ENCODE data around the gene VGLL4. TPM values are rescaled to one million over a fixed set of nuclear protein-coding genes. Genes with fewer than 3 reads are reported as not detected.

The VGLL4 gene
- total RNA-seq, 1 experiment from 2014 or later, result 41.2 TPM

- Histone ChIP-seq H3K4me1 (ENCODE audit: insufficient read depth, low read length, poor library complexity, severe bottlenecking) (peaks cover 21% of the 10 kb centered on the region), H3K4me3 (ENCODE audit: low read depth, low read length, poor library complexity, severe bottlenecking) (no peak overlapping the region), H3K27me3 (replicated peaks; ENCODE audit: insufficient read depth, low read depth, low read length, poor library complexity) (no peaks in the 10 kb centered on the region), H3K36me3 (ENCODE audit: insufficient read depth, low read length, poor library complexity, severe bottlenecking) (no peaks in the 10 kb centered on the region), H3K27ac (ENCODE audit: low read depth, low read length, poor library complexity, severe bottlenecking) (no peak overlapping the region), H3K9me3 (ENCODE audit: low read depth, low read length, poor library complexity, severe bottlenecking) (no peaks in the 10 kb centered on the region)
- no TSS peak for BruUV-seq (replicated peaks)
- TF ChIP-seq EZH2 (IDR thresholded peaks at IDR 0.05; ENCODE audit: borderline replicate concordance, low read depth, low read length, poor library complexity, severe bottlenecking), result no peak
- TF ChIP-seq CTCF (conservative IDR thresholded peaks at IDR 0.05; ENCODE audit: low read depth, low read length), result no peak
- DNase-seq (ENCODE audit: low spot score), result no peak
- CTCF ChIA-PET, result no interaction called here
- POLR2A ChIA-PET (ENCODE audit: low non-redundant PET), result no interaction called here
- intact Hi-C loops (cut with micrococcal nuclease; ENCODE audit: unreplicated experiment), result no loop called here
Observed at GRCh38 chr3:11619946-11620652, 23.6 kb downstream of the VGLL4 start.

DNA sequence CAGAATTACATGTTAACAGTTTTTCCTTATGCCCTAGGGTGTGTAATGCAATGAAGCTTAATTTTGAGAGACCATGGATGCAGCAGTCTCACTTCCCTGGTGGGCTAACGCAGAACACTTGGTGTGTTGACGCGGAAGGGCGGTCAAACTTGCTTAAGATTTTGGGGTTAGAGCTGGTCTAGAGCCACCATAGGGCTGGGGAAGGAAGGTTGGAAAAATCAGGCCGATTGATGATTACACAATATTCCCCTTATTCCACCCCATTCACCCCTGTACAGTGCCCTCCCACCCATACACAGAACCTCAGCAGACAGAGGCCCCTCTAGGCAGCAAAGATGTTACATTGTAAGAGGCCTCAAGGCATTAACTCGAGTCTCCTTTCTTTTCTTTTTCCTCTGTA is 24.3 kb downstream of the VGLL4 start:
- no peak overlapping the region for H3K4me3 ChIP-seq (ENCODE audit: low read depth, low read length, poor library complexity, severe bottlenecking)
- H3K27me3 ChIP-seq (replicated peaks; ENCODE audit: insufficient read depth, low read depth, low read length, poor library complexity), result no peaks in the 10 kb centered on the region
- CTCF ChIA-PET, result no interaction called here
- POLR2A ChIA-PET (ENCODE audit: low non-redundant PET), result no interaction called here
- intact Hi-C loops (cut with micrococcal nuclease; ENCODE audit: unreplicated experiment), result no loop called here
- TF ChIP-seq EZH2 (IDR thresholded peaks at IDR 0.05; ENCODE audit: borderline replicate concordance, low read depth, low read length, poor library complexity, severe bottlenecking) (no peak), CTCF (conservative IDR thresholded peaks at IDR 0.05; ENCODE audit: low read depth, low read length) (no peak)
- no peaks in the 10 kb centered on the region for H3K36me3 ChIP-seq (ENCODE audit: insufficient read depth, low read length, poor library complexity, severe bottlenecking)
- peaks cover 15% of the 10 kb centered on the region for H3K4me1 ChIP-seq (ENCODE audit: insufficient read depth, low read length, poor library complexity, severe bottlenecking)
- no peak overlapping the region for H3K27ac ChIP-seq (ENCODE audit: low read depth, low read length, poor library complexity, severe bottlenecking)
- no peak for DNase-seq (ENCODE audit: low spot score)
- no TSS peak for BruUV-seq (replicated peaks)
- H3K9me3 ChIP-seq (ENCODE audit: low read depth, low read length, poor library complexity, severe bottlenecking), result no peaks in the 10 kb centered on the region

GRCh38 chr3:11618904-11619303 is 24.8 kb downstream of the VGLL4 start:
- Histone ChIP-seq H3K36me3 (ENCODE audit: insufficient read depth, low read length, poor library complexity, severe bottlenecking) (no peaks in the 10 kb centered on the region), H3K9me3 (ENCODE audit: low read depth, low read length, poor library complexity, severe bottlenecking) (no peaks in the 10 kb centered on the region), H3K4me3 (ENCODE audit: low read depth, low read length, poor library complexity, severe bottlenecking) (no peak overlapping the region), H3K27ac (ENCODE audit: low read depth, low read length, poor library complexity, severe bottlenecking) (no peak overlapping the region), H3K4me1 (ENCODE audit: insufficient read depth, low read length, poor library complexity, severe bottlenecking) (peaks cover 20% of the 10 kb centered on the region), H3K27me3 (replicated peaks; ENCODE audit: insufficient read depth, low read depth, low read length, poor library complexity) (no peaks in the 10 kb centered on the region)
- no TSS peak for BruUV-seq (replicated peaks)
- DNase-seq (ENCODE audit: low spot score), result no peak
- intact Hi-C loops (cut with micrococcal nuclease; ENCODE audit: unreplicated experiment), result no loop called here
- ChIA-PET POLR2A (ENCODE audit: low non-redundant PET) (no interaction called here), CTCF (no interaction called here)
- no peak for TF ChIP-seq EZH2 (IDR thresholded peaks at IDR 0.05; ENCODE audit: borderline replicate concordance, low read depth, low read length, poor library complexity, severe bottlenecking)

DNA sequence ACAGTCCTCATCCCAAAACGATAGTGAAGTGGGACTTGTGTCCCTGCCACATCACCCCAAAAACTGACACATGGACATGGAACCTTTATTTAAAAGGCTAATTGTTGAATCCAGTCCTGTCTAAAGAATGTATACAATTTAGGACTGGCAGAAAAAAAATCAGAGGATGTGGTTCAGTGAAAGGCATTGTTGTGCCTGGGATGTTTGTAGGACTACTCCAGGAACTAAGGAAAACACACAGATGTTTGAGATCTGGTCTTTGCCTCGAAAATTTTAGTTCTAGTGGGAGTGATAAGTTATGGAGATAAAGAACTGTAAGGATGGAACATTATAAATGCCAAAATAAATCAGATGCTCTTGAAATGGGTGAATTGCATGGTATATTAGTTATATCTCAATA is 27.2 kb downstream of the VGLL4 start:
- CTCF ChIA-PET, result no interaction called here

More for the DNA sequence above, 27.2 kb downstream of the VGLL4 start:
- Histone ChIP-seq H3K4me1 (ENCODE audit: insufficient read depth, low read length, poor library complexity, severe bottlenecking) (peaks cover 44% of the 10 kb centered on the region), H3K9me3 (ENCODE audit: low read depth, low read length, poor library complexity, severe bottlenecking) (no peaks in the 10 kb centered on the region), H3K27ac (ENCODE audit: low read depth, low read length, poor library complexity, severe bottlenecking) (no peak overlapping the region), H3K27me3 (replicated peaks; ENCODE audit: insufficient read depth, low read depth, low read length, poor library complexity) (no peaks in the 10 kb centered on the region), H3K36me3 (ENCODE audit: insufficient read depth, low read length, poor library complexity, severe bottlenecking) (no peaks in the 10 kb centered on the region), H3K4me3 (ENCODE audit: low read depth, low read length, poor library complexity, severe bottlenecking) (no peak overlapping the region)
- no TSS peak for BruUV-seq (replicated peaks)
- DNase-seq (ENCODE audit: low spot score), result no peak
- intact Hi-C loops (cut with micrococcal nuclease; ENCODE audit: unreplicated experiment), result no loop called here
- no peak for TF ChIP-seq CTCF (conservative IDR thresholded peaks at IDR 0.05; ENCODE audit: low read depth, low read length)
- TF ChIP-seq EZH2 (IDR thresholded peaks at IDR 0.05; ENCODE audit: borderline replicate concordance, low read depth, low read length, poor library complexity, severe bottlenecking), result no peak
- POLR2A ChIA-PET (ENCODE audit: low non-redundant PET), result no interaction called here
